Sigmoid colon (tissue), 7 donors: ENCODE measurements around the gene KRTAP5-11. TPM values are rescaled to one million over a fixed set of nuclear protein-coding genes. Genes with fewer than 3 reads are reported as not detected.

Experiments used
- DNase-seq: peaks from one replicate; pipeline ENCODE4 v3.0.0-alpha.2; 2019
- H3K27ac ChIP-seq, 4 donors: fragments of 200-600 bp; sonication (generic); one replicate each; pipeline ENCODE4 v1.5.1; 2016 to 2019; ENCODE audit warnings: mild to moderate bottlenecking in 1 of 4
- H3K27me3 ChIP-seq, 3 donors: fragments of 200-600 bp; sonication (generic); one replicate each; pipeline ENCODE4 v1.5.1; 2019; ENCODE audit warnings: mild to moderate bottlenecking in 1 of 3
- H3K36me3 ChIP-seq, 4 donors: fragments of 200-600 bp; sonication (generic); one replicate each; pipeline ENCODE4 v1.5.1; 2016 to 2019
- H3K4me1 ChIP-seq, 4 donors: fragments of 200-600 bp; sonication (generic); one replicate each; pipeline ENCODE4 v1.5.1; 2017 to 2019
- H3K4me3 ChIP-seq, 4 donors: fragments of 200-600 bp; sonication (generic); one replicate each; pipeline ENCODE4 v1.5.1; 2017 to 2019; ENCODE audit warnings: mild to moderate bottlenecking in 2 of 4, moderate library complexity in 1 of 4
- H3K9me3 ChIP-seq, 4 donors: fragments of 200-600 bp in 3 of 4; sonication (generic) in 3 of 4; one replicate each; pipeline versions ENCODE4 v1.5.1 to v1.6.1; 2013 to 2019
- CTCF ChIP-seq, 4 experiments: fragments of 450-650 bp in 3 of 4; fragments of 200-600 bp in 1 of 4; IDR thresholded peaks; one replicate each; pipeline ENCODE4 v1.5.1; 2016 to 2019; ENCODE audit warnings: antibody characterized with exemption in 4 of 4, mild to moderate bottlenecking in 3 of 4, moderate library complexity in 2 of 4
- EP300 ChIP-seq, 4 donors: sonication (generic); formaldehyde crosslinking; IDR thresholded peaks; one replicate each; pipeline ENCODE4 v1.6.1; 2017; ENCODE audit warnings: antibody characterized with exemption in 4 of 4
- POLR2A ChIP-seq, 2 donors: fragments of 450-650 bp; IDR thresholded peaks; one replicate each; pipeline ENCODE4 v1.6.1; 2016; ENCODE audit warnings: antibody characterized with exemption in 2 of 2, mild to moderate bottlenecking in 2 of 2, moderate library complexity in 2 of 2
- POLR2AphosphoS5 ChIP-seq, 4 donors: sonication (generic); formaldehyde crosslinking; IDR thresholded peaks; one replicate each; pipeline ENCODE4 v1.6.1; 2017; ENCODE audit warnings: antibody characterized with exemption in 4 of 4
- WGBS, 2 donors: extraction: QIAGEN DNeasy Blood & Tissue Kit; methylation state at CpG; one replicate each; pipeline ENCODE4 v1.1.7; 2013; 5-methylcytosine and 5-hydroxymethylcytosine counted together
- intact Hi-C: fragments of 100-400 bp; cut with DNase I; formaldehyde crosslinking; loops from one replicate; pipeline ENCODE4 v1.15.1; 2023
- polyA plus RNA-seq, 3 donors: library from polyadenylated mRNA; stranded (reverse); fragments of 200-250 nt; gene quantifications; one replicate each; pipeline ENCODE4 v1.2.3, GENCODE V29; 2013
- total RNA-seq, 4 donors: library from RNA; depleted of rRNA; stranded (reverse); fragments of >200 nt; gene quantifications; one replicate each; pipeline ENCODE4 v1.1.0, GENCODE V29; 2016
- donor health status: healthy with polysubstance abuse.
- donor health status: Bipolar disorder and iron deficiency.
- donor health status: healthy.

The KRTAP5-11 gene
- total and polyA plus RNA-seq, 7 donors = not detected

DNA sequence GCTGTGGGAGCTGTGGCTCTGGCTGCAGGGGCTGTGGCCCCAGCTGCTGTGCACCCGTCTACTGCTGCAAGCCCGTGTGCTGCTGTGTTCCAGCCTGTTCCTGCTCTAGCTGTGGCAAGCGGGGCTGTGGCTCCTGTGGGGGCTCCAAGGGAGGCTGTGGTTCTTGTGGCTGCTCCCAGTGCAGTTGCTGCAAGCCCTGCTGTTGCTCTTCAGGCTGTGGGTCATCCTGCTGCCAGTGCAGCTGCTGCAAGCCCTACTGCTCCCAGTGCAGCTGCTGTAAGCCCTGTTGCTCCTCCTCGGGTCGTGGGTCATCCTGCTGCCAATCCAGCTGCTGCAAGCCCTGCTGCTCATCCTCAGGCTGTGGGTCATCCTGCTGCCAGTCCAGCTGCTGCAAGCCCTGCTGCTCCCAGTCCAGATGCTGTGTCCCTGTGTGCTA is 33.9 kb downstream of the KRTAP5-11 start:
- TF ChIP-seq POLR2A (IDR thresholded peaks at IDR 0.05) = no peak
- no peak for TF ChIP-seq EP300 (IDR thresholded peaks at IDR 0.05)
- no peak for TF ChIP-seq POLR2AphosphoS5 (IDR thresholded peaks at IDR 0.05)
- TF ChIP-seq CTCF (IDR thresholded peaks at IDR 0.05) = no peak
- WGBS, 2 donors = 51 to 68% methylated on average over 5 of the region's 5 CpGs
- peaks cover 0 to 10% (median 6%) of the 10 kb centered on the region in 3 donors for H3K27me3 ChIP-seq
- H3K4me1 ChIP-seq = no peaks in the 10 kb centered on the region
- intact Hi-C loops = no loop called here
- DNase-seq = no peak
- no peaks in the 10 kb centered on the region for H3K9me3 ChIP-seq
- no peaks in the 10 kb centered on the region for H3K36me3 ChIP-seq
- H3K4me3 ChIP-seq = no peak overlapping the region
- H3K27ac ChIP-seq = no peak overlapping the region

GRCh38 chr11:71548120-71548519 is 34.6 kb downstream of the KRTAP5-11 start, which contains the start of gene KRTAP5-9:
Gene KRTAP5-9, plus strand, starts transcription at chr11:71548420. Its CDS starts 238 bp downstream, at chr11:71548658.
- Histone ChIP-seq H3K9me3 (no peaks in the 10 kb centered on the region), H3K27ac (no peak within 1 kb of the TSS), H3K4me1 (no peaks in the 10 kb centered on the region), H3K36me3 (no peaks in the 10 kb centered on the region), H3K27me3 (peaks cover 0 to 10% (median 6%) of the 10 kb centered on the region in 3 donors), H3K4me3 (no peak within 1 kb of the TSS)
- whole genome bisulfite sequencing, 2 donors = 83 to 89% methylated on average over 5 of the region's 5 CpGs
- TF ChIP-seq EP300 (IDR thresholded peaks at IDR 0.05) (no peak), POLR2AphosphoS5 (IDR thresholded peaks at IDR 0.05) (no peak), CTCF (IDR thresholded peaks at IDR 0.05) (no peak), POLR2A (IDR thresholded peaks at IDR 0.05) (no peak)
- intact Hi-C loops = no loop called here
- DNase-seq = no peak

DNA sequence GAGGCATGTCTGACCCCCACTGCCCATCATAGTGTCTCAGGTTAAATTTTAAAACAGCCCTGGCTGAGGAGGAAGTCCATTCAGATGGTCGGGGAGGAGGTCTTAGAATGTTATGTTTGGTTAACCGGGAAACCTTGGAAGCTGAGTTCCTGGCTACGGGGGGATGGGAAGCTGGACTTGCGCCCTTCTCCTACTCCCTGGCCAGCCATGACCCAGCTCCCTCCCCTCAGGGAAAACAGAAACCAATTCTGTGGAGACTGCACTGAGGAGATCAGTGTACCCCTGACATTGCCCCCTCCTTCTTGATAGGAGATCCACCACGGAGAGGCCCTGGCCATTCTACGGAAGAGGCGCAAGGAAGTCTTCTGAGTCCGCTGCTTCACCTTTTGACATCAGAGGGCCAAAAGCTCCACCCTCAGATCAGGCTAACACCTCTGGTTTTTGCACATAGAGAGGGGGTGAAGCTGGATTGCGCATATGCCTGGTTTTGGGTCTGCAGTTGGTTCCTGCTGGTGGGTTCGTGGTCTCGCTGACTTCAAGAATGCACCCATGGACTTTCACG is 37.2 kb downstream of the KRTAP5-11 start:
- no peaks in the 10 kb centered on the region for H3K9me3 ChIP-seq
- WGBS, 2 donors = 93 to 94% methylated on average over 12 of the region's 12 CpGs
- TF ChIP-seq CTCF (IDR thresholded peaks at IDR 0.05) (no peak), POLR2AphosphoS5 (IDR thresholded peaks at IDR 0.05) (no peak), EP300 (IDR thresholded peaks at IDR 0.05) (no peak), POLR2A (IDR thresholded peaks at IDR 0.05) (no peak)
- H3K27me3 ChIP-seq = peaks cover 0 to 10% (median 6%) of the 10 kb centered on the region in 3 donors
- no peaks in the 10 kb centered on the region for H3K36me3 ChIP-seq
- no peak overlapping the region for H3K27ac ChIP-seq
- intact Hi-C loops = no loop called here
- DNase-seq = no peak
- H3K4me1 ChIP-seq = no peaks in the 10 kb centered on the region
- no peak overlapping the region for H3K4me3 ChIP-seq

GRCh38 chr11:71544525-71545214 is 38.0 kb downstream of the KRTAP5-11 start:
- Histone ChIP-seq H3K4me3 (no peak overlapping the region), H3K36me3 (no peaks in the 10 kb centered on the region), H3K9me3 (no peaks in the 10 kb centered on the region), H3K4me1 (no peaks in the 10 kb centered on the region), H3K27ac (no peak overlapping the region), H3K27me3 (peaks cover 0 to 10% (median 6%) of the 10 kb centered on the region in 3 donors)
- TF ChIP-seq EP300 (IDR thresholded peaks at IDR 0.05) (no peak), CTCF (IDR thresholded peaks at IDR 0.05) (no peak), POLR2AphosphoS5 (IDR thresholded peaks at IDR 0.05) (no peak), POLR2A (IDR thresholded peaks at IDR 0.05) (no peak)
- no peak for DNase-seq
- WGBS, 2 donors = 84 to 87% methylated on average over 6 of the region's 6 CpGs
- intact Hi-C loops = no loop called here
